HG03108 (cell line): Measurements from ENCODE around the gene PWWP2B.
"Not testable (repeated sequence)": the region's sequence is repeated elsewhere in the genome, so short reads cannot be mapped to it uniquely, and the experiment has no call there.

Experiments
- ATAC-seq: cut with Tn5 transposase; IDR thresholded peaks from one replicate; pipeline ENCODE4 v1.9.1; 2021; ENCODE audit warnings: moderate library complexity; ENCODE audit not compliant: unreplicated experiment

The PWWP2B gene

DNA sequence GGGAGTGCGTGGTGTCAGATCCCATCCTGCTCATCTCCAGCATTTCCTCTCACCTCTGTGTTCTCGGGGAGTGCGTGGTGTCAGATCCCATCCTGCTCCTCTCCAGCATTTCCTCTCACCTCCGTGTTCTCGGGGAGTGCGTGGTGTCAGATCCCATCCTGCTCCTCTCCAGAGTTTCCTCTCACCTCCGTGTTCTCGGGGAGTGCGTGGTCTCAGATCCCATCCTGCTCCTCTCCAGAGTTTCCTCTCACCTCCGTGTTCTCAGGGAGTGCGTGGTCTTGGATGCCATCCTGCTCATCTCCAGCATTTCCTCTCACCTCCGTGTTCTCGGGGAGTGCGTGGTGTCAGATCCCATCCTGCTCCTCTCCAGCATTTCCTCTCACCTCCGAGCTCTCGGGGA is 18.0 kb upstream of the PWWP2B start:
- ATAC-seq = not testable (repeated sequence)

DNA sequence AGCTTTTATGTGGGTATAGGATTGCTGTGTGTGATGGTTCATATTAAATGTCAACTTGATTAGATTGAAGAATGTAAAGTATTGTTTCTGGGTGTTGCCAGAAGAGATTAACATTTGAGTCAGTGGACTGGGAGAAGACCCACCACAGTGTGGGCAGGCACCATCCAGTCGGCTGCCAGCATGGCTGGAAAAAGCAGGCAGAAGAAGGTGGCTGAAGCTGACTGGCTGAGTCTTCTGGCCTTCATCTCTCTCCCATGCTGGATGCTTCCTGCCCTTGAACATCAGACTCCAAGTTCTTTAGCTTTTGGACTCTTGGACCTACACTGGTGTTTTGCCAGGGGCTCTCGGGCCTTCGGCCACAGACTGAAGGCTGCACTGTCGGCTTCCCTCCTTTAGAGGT is 16.0 kb upstream of the PWWP2B start:
- ATAC-seq = not testable (repeated sequence)

DNA sequence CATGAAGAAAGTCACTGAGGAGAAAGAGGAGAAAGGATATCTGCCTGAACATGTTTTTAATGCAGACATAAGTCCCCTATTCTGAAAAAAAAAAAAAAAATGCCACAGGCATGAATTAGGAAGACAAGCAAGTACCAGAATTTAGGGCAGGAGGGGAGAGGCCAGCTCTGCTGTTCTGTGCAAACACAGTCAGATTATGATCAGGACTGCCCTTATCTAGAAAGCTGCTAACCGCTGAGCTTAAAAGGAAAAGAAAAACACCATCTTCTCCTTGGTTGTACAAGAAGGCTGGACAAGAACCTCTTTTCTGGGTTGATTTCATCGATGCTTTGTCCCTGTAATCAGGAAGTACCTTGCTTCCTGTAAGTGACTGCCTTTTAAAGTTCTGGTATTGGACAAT is 15.3 kb upstream of the PWWP2B start:
- ATAC-seq = no peak

DNA sequence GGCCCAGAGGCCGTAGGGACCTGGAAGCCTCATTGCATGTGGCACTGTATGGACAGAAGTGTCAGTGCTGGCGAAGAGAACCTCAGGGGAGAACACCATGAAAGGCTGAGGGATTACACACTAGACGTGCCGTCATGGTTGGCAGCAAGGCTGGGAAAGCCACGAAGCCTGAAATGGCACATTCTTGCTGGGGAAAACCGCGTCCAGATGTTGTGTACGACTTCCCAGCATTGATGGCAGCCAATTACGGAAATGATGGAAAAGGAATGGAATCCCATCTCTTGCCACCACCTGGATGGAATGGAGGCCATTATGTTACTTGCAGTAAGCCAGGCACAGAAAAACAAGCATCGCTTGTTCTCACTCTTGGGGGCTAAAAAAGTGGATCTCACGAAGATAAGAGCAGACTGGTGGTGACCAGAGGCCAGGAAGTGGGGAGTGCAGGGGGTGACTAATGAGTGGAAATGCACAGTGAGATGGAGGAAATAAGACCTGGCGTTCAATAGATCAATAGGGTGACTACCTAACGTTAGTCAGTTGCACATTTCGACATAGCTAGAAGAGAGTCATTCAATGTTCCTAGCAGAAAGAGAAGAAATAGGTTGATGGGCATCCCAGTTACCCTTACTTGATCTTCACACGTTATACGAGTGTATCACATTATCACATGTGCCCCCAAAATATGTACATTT is 14.6 kb upstream of the PWWP2B start:
- ATAC-seq = no peak

DNA sequence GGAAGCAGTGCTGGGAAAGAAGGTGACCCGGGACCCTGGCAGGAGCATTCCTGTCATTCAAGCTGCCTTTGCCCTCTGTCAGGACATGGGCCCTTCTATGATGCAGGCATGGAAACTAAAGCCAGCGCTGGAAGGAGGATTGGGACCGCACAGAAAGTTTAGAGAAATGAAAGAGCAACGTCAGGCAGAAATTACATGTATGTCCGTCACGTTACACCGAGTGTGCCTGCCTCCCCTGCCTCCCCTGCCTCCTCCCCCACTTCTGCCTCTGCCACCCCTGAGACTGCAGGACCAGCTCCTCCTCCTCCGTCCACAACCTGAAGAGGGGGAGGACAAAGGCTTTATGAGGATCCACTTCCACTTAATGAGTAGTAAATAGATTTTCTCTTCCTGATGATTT is 13.9 kb upstream of the PWWP2B start:
- ATAC-seq = no peak

DNA sequence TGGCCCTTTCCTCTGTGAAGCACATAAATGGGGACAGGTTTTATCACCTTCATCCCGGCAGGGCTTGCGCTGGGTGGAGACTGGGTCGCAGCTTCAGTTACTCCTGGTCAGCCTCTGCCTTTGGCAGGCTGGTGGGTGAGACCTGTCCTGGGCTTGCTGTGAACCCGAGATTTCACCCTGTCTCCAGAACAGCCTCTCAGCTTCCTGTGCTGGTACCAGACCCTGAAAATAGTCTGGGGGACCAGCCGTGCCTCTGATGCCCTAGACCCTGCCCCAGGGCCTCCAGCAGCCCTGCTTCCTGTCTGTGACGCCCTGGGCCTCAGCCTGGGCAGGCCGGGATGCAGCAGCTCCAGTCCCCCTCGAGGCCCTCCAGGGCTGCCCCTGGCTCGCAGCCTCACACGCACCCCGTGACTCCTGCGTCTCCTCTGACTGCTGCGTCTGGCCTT is 13.2 kb upstream of the PWWP2B start:
- ATAC-seq = no peak

DNA sequence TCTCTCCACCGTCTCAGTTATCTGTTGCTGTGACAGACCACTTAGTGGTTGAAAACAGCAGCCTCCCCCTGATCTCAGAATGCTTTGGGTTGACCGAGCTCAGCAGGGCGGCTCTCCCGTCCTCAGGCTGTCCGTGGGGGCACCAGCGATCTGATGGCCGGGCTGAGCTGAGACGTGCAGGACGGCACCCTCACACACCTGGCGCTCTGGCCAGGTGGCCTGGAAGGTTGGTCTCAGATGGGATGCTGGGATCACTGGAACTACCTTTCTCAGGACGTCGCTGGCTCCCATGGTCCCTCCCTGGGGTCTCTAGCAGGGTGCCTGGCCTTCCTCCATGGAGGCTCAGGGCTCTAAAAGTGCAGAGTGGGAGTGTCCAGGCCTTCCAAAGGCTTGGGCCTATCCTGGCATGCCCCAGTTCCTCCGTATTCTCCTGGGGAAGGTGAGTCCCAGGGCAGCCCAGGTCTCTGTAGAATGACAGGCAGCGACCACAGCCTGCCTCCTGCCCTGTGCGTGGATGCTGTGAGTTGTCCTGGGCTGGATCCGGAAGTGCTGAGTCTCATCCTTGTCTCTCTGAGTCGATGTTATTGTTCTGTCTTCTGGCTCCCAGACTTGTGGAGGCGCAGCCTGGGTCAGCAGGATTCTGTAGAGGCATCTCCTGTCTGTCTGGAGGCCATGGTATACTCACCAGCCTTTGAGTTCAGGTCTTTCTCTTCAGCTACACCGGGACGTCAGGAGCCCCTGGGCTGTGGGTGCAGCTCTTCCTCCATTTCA is 12.2 kb upstream of the PWWP2B start:
- no peak for ATAC-seq

DNA sequence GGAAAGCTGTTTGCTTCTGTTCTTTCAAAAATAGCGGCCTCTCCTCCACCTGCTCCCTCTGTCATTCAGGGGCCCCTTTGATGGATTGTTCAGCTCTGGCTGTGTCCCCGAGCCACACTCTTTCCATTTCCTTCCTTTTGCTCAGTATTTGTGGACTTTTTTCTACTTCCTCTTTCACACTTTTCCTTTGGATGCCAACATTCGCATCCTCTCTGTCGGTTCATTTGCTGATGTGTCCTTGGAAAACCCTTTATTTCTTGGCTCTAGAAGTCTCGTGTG is 11.7 kb upstream of the PWWP2B start:
- no peak for ATAC-seq

DNA sequence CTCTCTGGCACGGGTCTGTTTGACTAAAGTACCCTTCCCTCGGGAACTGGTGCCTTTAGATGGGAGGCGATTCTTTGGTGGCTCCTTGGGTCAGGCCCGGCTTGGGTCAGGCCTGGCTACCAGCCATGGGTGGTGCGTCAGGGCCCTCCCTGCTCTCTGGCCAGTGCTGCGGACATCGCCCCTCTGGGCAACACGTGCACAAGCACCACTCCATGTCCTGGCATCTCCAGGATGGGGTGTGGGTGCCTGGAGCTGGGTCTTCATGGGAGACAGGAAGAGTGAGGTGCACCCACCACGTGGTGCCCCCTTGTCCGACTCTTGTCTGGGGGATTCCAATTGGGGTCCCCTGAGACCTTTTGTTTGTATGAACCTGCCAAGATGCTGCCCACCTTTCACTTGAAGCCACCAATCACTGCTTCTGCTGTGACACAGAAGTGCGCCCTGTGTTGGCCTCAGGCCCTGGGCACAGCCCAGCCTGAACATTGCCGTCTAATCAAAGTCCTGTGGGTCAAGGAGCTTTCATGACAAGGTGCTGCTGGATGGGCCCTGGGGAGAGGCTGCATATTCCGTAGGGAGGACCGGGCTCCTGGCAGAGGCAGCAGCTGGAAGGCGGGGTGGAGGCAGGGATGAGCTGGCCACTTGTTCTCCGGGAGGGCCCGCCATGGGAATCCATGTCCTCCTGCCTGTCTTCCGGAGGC is 11.1 kb upstream of the PWWP2B start:
- ATAC-seq = no peak

DNA sequence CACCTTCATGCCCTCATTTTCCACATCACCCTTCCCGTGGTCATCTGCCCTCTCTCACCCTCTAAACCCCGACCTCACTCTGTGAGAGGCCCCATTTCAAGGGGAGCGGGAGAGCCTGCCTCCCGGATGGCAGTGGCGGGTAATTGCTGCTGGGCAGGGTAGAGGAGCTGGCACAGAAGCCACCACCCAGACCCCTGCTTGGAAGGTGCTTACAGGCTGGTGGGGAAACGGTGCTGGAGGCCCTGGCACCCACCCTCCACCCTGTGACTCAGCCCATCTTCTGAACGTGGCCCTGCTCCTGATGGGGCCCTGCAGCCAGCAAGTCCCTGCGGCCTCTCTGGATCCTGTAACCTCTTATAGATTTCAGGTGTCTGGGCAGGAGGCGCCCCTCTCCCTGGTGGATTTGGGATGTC is 10.6 kb upstream of the PWWP2B start:
- ATAC-seq = no peak

DNA sequence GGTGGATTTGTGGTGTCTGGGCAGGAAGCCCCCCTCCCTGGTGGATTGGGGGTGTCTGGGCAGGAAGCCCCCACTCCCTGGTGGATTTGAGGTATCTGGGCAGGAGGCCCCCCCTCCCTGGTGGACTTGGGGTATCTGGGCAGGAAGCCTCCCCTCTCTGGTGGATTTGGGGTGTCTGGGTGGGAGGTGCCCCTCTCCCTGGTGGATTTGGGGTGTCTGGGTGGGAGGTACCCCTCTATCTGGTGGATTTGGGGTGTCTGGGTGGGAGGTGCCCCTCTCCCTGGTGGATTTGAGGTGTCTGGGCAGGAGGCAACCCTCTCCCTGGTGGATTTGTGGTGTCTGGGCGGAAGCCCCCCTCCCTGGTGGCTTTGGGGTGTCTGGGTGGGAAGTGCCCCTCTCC is 10.1 kb upstream of the PWWP2B start:
- ATAC-seq = not testable (repeated sequence)

DNA sequence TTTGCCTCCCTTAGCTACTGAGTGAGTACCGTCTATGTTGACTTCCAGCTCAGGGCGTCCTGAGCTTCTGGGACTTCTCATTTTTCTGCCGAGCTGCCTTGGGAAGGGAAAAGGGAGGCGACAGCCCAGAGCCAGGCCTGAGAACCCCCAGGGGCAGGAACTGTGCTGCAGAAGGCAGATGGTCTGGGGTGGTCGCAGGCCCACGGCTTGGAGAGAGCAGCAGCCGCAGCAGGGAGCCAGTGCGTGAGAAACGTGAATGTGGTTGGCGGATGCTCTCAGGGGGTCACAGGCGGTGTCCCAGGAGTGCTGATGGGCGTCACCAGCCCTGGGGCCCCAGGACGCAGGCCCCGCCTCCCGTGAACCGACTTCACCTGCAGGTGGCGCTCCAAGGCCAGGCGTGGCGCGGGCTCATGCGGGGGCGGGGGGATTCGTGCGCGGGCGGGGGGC is 9.2 kb upstream of the PWWP2B start:
- ATAC-seq = peak; percentile 72

DNA sequence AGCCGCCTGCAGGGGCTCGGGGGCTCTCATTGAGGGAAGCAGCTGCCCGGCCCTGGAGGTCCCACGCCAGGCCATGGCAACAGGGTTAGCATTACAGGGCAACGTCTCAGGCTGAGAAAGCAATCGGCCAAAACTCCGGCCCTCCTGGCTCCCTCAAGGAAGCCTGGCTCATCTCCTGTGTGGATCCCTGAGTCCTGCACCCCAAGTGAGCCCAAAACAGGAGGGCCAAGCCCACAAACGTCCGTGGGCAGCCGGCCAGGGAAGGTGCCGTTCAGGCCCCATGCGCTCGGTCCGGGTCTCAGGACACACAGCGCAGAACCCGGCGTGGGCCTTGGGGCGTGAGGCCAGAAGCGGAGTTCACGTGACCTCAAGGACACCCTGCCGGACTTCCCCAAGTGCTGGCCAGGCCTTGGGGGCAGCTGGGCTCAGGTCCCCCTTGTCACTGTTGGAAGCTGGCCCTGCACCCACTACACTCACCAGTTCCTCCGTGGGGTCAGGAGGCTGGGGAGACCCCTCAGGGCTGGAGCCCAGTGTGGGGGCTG is 8.0 kb upstream of the PWWP2B start:
- ATAC-seq = no peak

DNA sequence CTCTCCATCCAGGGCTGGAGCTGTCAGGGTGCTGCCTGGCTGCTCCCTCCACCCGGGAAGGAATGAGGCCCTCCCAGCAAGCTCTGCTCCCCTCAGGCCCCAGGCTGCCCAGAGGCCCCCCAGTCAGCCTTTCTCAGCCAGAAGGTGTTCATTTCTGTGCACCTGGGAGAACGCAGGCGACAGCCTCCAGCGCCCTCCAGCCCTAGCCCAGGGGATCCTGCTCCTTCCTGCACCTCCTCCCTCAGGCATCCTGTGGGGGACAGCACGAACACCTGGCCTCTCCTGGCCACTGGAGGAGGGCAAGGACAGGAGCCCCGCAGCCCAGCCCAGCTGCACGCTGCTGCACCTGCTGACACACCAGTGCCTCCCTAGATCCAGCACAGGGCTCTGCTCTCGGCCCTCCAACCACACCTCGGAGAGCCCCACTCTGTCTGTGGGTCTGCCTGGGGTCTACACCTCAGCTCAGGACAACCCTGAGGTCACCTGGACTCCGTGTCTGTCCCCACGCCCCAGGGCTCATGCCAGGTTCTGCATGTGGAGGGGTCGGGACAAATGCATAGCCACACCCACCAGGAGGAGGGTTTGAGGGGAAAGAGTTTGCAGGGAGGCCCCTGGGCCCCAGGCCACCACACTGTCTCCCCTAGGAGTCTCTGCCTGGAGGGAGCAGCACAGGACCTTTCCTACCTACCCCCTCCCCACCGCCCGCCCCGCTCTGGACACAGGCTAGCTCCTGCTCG is 7.4 kb upstream of the PWWP2B start:
- no peak for ATAC-seq

DNA sequence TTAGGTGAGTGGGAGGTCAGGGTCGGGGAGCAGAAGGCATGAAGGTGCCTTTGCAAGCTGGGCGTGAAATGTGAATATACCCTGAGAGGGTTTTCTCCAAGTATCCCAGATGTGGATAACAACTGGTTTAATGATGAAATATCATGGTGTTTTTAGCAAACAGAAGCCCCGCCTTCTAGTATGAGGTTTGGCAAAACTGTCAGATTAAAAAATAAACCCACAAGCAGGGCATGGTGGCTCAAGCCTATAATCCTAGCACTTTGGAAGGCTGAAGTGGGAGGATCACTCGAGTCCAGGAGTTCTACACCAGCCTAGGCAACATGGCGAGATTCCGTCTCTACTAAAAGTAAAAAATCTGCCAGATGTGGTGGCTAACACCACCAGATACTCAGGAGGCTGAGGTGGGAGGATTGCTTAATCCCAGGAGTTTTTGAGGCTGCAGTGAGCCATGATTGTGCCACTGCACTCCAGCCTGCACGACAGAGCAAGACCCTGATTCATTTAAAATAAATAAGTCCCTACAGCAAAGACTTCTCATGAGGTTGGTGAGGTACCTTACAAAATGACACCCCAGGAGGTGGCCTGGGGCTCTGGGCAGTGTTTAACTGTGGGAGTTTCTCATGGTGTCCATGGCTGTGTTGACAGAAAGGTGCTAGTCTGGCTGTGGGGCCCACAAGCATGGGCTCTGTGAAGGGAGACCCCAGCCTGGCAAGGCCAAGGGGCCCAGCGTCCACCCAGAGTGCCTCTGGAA is 6.7 kb upstream of the PWWP2B start:
- ATAC-seq = no peak

DNA sequence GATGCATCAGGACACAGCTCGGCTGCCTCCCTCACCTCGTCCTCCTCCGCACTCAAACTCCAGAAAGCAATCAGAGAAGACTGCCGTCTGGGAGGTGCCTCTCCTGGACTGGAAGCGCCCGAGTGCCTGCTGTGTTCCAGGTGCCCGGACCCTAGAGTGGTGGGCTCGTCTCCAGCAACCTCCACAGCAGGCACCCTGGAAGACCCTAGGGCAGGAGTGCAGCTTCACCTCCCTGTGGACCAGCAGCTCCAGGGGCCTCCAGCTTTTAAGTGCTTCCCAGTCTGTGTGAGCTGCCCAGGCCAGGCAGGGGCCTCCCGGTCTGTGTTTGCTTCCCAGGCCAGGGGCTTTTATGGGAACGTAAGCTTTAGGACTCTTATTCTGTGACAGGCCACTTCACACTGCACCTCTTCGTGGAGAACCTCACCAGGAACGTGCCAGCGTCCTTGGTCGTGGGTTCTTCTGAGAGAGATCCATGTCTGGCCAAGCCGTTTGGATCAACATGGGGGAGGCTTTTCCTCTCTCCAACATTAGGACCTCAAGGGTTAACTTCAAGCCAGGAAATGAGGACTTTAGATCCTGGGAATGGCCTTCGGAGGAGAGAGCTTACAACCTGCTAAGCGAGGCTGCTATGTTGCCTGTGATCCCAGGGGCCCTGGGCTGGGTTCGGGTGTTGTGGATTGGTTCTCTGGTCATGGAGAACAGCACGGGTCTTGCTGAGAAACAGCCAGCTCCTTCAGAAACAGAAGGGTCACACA is 5.9 kb upstream of the PWWP2B start:
- no peak for ATAC-seq

DNA sequence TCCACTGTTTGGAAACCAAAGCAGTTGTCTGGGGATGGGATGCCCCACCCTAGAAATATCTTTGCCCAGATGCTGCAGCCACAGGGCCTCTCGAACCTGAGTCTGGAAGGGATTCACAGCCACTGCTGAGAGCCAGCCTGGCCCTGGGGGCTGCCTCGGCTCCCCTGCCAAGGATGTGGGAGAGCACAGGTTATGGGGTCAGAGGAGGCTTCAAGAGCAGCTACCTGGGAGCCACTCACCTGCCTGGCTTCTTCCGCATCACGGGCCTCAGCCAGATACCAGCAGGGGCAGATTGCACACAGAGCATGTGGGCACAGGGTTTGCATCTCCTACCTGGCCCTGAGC is 5.4 kb upstream of the PWWP2B start:
- ATAC-seq = no peak

DNA sequence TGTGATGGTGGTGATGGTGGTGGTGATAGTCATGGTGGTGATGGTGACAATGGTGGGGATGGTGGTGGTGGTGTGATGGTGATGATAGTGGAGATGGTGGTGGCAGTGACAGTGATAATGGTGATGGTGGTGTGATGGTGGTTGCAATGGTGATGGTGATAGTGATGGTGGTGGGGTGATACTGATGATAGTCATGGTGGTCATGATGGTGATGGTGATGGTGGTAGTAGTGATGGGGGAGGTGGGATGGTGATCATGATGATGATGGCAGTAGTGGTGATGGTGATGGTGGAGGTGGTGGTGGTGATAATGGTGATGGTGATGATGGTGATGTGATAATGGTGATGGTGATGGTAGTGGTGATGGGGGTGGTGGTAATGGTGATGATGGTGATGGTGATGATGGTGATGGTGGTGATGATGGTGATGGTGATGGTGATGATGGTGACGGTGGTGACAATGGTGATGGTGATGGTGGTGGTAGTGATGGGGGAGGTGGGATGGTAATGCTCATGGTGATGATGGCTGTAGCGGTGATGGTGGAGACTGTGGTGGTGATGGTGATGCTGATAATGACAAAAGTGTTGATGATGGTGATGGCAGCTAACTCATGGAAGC is 4.7 kb upstream of the PWWP2B start:
- ATAC-seq = no peak
